ENCODE measurements around the gene VWA5A.
A peak's percentile ranks its signal among the peaks of the same experiment; 100 is the strongest.

VWA5A gene, protein sequence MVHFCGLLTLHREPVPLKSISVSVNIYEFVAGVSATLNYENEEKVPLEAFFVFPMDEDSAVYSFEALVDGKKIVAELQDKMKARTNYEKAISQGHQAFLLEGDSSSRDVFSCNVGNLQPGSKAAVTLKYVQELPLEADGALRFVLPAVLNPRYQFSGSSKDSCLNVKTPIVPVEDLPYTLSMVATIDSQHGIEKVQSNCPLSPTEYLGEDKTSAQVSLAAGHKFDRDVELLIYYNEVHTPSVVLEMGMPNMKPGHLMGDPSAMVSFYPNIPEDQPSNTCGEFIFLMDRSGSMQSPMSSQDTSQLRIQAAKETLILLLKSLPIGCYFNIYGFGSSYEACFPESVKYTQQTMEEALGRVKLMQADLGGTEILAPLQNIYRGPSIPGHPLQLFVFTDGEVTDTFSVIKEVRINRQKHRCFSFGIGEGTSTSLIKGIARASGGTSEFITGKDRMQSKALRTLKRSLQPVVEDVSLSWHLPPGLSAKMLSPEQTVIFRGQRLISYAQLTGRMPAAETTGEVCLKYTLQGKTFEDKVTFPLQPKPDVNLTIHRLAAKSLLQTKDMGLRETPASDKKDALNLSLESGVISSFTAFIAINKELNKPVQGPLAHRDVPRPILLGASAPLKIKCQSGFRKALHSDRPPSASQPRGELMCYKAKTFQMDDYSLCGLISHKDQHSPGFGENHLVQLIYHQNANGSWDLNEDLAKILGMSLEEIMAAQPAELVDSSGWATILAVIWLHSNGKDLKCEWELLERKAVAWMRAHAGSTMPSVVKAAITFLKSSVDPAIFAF

DNA sequence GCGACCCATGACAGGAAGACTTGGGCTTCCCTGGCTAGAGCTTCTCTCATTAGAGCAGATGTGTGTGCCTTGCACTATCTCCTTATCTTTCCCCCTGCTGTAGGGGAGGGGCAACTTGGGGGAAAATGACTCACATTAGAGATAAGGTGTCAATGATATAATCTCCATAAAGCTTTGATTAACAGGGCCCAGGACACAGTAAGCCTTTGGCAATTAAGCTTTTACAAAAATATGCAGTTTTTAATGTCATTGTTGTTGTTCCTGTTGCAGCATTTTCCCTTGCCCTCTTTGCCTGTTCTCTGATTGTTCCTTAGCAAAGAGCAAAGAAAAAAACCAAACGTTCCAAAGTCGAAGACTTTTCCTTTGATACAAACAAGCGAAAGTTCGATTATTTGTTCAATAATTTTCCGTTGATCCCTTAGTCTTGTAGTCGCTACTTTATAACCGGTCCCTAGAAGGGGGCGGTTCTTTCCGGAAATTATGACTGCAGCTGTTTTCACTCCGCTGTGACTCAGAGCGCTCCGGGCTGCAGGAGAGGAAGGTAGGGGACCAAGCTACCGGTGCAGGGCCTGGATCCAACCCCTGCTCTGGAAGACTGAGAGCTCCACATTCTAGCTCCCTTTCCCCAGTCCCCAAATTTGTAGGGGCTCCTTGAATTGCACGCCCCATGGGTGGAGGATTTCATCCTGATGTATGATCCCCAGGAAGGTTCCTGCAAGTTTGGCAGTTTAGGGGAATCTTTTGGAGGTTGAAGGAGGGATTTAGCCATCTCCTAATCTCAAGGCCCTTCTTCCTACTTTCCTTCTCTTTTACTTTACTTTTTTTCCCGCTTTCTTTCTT is at the start of gene VWA5A:
Gene VWA5A, plus strand, starts transcription at position 509 of the 840 bp plus-strand sequence. CDS start 2,062 bp downstream, outside the sequence.
- Histone ChIP-seq H3K4me3 (ENCODE audit: low read depth, low read length) (peak within 1 kb of the TSS; percentile 74), H3K4me1 (ENCODE audit: control insufficient read depth, insufficient read depth, low read length) (no peaks in the 10 kb centered on the region), H3K9me3 (ENCODE audit: control insufficient read depth, insufficient read depth, low read length) (no peaks in the 10 kb centered on the region), H3K27me3 (ENCODE audit: control insufficient read depth, insufficient read depth, low read length) (no peaks in the 10 kb centered on the region), H3K9ac (ENCODE audit: low read depth, low read length) (peak within 1 kb of the TSS; percentile 50), H3K36me3 (ENCODE audit: control insufficient read depth, insufficient read depth, low read length) (no peaks in the 10 kb centered on the region)

DNA sequence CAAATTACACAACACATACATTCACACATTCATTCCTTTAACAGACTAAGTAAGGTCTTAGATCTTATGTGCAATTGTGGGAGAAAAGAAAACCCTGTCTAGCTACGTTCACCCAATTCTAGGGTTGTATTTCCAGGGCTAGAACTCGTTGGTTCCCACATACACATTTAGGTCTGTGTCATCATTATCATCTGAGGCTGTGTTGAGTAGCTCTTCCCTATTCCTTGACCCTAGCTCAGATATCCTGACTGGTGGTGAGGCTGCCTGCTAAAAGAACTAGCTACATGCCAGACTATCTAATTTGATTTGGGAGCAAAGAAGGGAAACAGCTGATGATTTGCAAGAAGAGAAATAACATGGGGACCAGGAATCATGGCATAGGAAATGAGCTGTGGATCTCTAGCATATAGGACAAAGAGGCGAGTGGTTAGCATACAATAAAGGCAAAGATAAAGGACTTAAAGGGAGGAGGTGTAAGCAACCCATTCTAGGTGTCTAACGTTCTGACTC is 46.6 kb upstream of the VWA5A start:
- H3K36me3 ChIP-seq (ENCODE audit: control insufficient read depth, insufficient read depth, low read length) = no peaks in the 10 kb centered on the region
- no peaks in the 10 kb centered on the region for H3K9me3 ChIP-seq (ENCODE audit: control insufficient read depth, insufficient read depth, low read length)
- H3K27me3 ChIP-seq (ENCODE audit: control insufficient read depth, insufficient read depth, low read length) = peaks cover 8% of the 10 kb centered on the region
- H3K9ac ChIP-seq (ENCODE audit: low read depth, low read length) = no peak overlapping the region
- H3K4me1 ChIP-seq (ENCODE audit: control insufficient read depth, insufficient read depth, low read length) = no peaks in the 10 kb centered on the region
- H3K4me3 ChIP-seq (ENCODE audit: low read depth, low read length) = no peak overlapping the region

DNA sequence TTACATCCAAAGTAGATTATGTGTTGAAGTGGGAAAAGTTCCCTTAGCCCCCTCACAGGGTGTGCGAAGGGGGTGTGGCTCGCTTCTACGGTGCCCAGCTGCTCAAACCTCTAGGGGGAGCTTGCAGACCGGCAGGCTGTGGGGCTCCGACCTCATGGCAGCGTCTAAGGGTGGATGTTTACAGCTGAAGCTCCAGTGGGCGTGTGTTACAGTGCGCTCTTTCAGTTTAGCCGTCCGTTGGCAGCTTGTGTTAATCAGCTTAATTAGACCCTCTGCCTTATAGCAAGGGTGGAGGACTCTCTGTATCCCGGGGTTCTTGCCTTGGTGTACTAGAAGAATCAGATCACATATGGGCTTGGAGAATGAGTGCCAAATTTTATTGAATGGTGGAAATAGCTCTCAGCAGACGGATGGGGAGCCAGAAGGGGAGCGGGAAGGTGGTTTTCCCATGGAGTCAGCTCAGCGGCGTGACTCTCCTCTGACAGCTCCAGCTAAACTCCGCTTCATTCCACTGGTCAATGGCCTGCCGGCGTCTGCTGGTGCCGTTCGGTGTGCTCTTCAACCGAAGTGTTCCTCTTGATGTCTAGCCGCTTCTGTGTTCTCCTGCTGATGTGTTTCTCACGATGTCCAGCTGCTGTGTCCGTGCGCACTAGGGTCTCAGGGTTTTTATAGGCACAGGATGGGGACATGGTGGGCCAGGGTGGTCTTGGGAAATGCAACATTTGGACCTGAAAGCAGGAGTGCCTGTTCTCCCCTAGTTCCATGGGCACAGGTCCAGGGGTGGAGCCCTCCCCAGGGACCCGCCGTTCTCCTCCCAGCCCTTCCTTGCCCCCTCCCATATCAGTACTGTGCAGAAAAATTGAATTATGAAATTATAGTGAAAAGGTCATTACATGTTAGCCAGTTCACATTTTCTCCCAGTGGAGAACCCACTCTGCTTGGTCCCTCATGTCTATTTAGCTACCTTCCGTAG is 45.5 kb upstream of the VWA5A start:
- peak overlapping the region; percentile 56 for H3K4me3 ChIP-seq (ENCODE audit: low read depth, low read length)
- H3K4me1 ChIP-seq (ENCODE audit: control insufficient read depth, insufficient read depth, low read length) = no peaks in the 10 kb centered on the region
- H3K36me3 ChIP-seq (ENCODE audit: control insufficient read depth, insufficient read depth, low read length) = no peaks in the 10 kb centered on the region
- H3K9ac ChIP-seq (ENCODE audit: low read depth, low read length) = no peak overlapping the region
- H3K9me3 ChIP-seq (ENCODE audit: control insufficient read depth, insufficient read depth, low read length) = no peaks in the 10 kb centered on the region
- peaks cover 8% of the 10 kb centered on the region for H3K27me3 ChIP-seq (ENCODE audit: control insufficient read depth, insufficient read depth, low read length)

DNA sequence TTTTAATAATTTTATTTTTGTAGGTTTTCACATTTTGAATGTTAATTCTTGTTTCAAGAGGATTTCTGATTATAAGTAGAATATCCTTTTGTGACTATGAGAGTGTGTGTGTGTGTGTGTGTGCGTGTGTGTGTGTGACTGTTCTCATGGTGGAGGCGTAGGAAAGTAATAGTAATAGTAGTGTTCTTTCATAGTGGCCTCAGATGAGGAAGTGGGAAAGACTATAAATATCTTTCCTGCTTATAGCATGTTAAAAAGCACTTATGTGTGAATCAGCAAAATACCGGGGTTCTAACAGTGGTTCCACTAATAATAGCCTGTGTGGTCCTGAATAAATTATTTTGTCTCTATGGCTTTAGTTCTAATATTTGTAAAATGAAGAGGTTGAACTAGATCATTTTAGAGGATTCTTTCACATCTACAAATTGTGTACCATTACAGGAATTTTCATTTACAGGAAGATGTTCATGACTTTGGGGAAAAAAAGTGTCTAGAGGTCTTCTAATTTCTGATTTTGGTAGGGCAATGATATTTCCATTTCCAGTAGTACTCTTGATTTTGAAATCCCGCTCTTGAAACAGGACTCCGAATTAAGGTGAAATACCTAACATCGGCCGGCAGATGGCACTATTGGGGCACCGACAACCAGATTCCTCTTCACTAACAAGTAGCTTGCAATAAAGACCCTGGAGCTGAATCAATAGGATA is 44.2 kb upstream of the VWA5A start:
- peaks cover 12% of the 10 kb centered on the region for H3K27me3 ChIP-seq (ENCODE audit: control insufficient read depth, insufficient read depth, low read length)
- H3K9me3 ChIP-seq (ENCODE audit: control insufficient read depth, insufficient read depth, low read length) = no peaks in the 10 kb centered on the region
- no peak overlapping the region for H3K9ac ChIP-seq (ENCODE audit: low read depth, low read length)
- H3K4me3 ChIP-seq (ENCODE audit: low read depth, low read length) = no peak overlapping the region
- H3K36me3 ChIP-seq (ENCODE audit: control insufficient read depth, insufficient read depth, low read length) = no peaks in the 10 kb centered on the region
- H3K4me1 ChIP-seq (ENCODE audit: control insufficient read depth, insufficient read depth, low read length) = no peaks in the 10 kb centered on the region

DNA sequence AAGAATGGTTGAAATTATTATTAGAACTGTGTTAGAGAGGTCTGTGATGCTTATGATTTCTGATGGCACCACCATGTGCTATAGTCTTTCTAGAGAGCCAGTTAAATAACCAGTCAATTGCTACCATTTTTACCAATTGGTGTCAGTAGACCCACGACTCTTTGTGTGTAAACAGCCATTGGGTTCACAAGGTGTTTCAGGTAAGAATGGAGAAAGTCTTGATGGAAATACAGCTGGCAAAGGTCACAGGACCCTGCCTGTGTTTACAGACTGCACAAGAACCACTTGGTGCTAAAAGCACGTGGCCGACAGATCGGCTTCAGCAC is 43.7 kb upstream of the VWA5A start:
- Histone ChIP-seq H3K36me3 (ENCODE audit: control insufficient read depth, insufficient read depth, low read length) (no peaks in the 10 kb centered on the region), H3K27me3 (ENCODE audit: control insufficient read depth, insufficient read depth, low read length) (peaks cover 12% of the 10 kb centered on the region)

DNA sequence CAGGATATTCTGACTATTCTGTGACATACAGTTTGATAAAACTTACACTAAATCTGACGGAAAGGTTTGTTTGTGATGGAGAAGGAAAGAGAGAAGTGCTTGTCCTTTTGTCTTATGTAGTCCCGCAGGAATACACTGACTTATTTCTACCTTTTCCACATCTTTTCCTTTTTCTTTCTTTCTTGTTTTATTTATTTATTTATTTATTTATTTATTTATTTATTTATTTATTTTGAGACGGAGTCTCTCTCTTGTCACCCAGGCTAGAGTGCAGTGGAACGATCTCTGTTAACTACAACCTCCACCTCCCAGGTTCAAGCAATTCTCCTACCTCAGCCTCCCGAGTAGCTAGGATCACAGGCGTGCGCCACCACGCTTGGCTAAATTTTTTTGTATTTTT is 43.1 kb upstream of the VWA5A start:
- no peaks in the 10 kb centered on the region for H3K36me3 ChIP-seq (ENCODE audit: control insufficient read depth, insufficient read depth, low read length)
- H3K27me3 ChIP-seq (ENCODE audit: control insufficient read depth, insufficient read depth, low read length) = peaks cover 12% of the 10 kb centered on the region
- no peak overlapping the region for H3K4me3 ChIP-seq (ENCODE audit: low read depth, low read length)
- H3K4me1 ChIP-seq (ENCODE audit: control insufficient read depth, insufficient read depth, low read length) = no peaks in the 10 kb centered on the region
- H3K9me3 ChIP-seq (ENCODE audit: control insufficient read depth, insufficient read depth, low read length) = no peaks in the 10 kb centered on the region
- H3K9ac ChIP-seq (ENCODE audit: low read depth, low read length) = no peak overlapping the region

More for the DNA sequence above, 43.7 kb upstream of the VWA5A start:
- Histone ChIP-seq H3K4me1 (ENCODE audit: control insufficient read depth, insufficient read depth, low read length) (no peaks in the 10 kb centered on the region), H3K9me3 (ENCODE audit: control insufficient read depth, insufficient read depth, low read length) (no peaks in the 10 kb centered on the region), H3K9ac (ENCODE audit: low read depth, low read length) (no peak overlapping the region), H3K4me3 (ENCODE audit: low read depth, low read length) (no peak overlapping the region)

DNA sequence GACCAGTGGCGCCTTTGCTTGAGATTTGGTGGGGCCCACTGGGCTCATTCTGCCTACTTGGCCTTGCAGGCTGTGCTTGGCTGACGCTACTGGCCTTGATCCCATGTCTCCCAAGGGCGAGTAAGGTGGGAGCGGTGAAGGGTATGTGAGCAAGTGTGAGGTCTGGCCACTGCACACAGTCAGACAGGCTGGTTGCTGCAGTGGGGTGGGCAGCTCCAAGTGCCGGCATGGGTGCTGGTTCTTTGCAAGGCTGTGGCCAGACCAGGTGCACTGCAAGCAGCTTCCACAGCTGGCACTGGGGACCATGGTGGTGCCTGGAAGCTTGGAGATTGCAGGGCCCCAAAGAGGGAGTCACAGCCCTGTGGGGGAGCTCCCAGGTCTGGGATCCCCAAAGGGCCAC is 40.7 kb upstream of the VWA5A start:
- Histone ChIP-seq H3K27me3 (ENCODE audit: control insufficient read depth, insufficient read depth, low read length) (peaks cover 12% of the 10 kb centered on the region), H3K36me3 (ENCODE audit: control insufficient read depth, insufficient read depth, low read length) (no peaks in the 10 kb centered on the region), H3K4me1 (ENCODE audit: control insufficient read depth, insufficient read depth, low read length) (no peaks in the 10 kb centered on the region), H3K9me3 (ENCODE audit: control insufficient read depth, insufficient read depth, low read length) (no peaks in the 10 kb centered on the region), H3K9ac (ENCODE audit: low read depth, low read length) (no peak overlapping the region), H3K4me3 (ENCODE audit: low read depth, low read length) (no peak overlapping the region)

DNA sequence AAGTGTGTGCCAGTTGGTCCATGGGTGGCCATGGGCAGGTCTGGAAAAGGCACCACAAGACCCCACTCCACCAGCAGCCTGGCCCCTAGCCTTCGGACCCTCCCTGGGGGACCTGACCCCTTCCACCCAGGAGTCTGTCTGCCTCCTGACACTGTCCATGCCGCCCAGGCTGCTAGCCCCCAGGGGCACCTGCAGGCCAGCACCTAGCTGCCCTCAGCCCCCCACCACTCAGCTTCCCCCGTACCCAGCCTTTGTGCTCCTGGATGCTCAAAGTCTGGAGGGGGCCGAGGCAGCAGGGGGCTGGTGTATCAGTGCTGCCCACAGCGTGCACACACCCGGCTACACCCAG is 39.8 kb upstream of the VWA5A start:
- H3K27me3 ChIP-seq (ENCODE audit: control insufficient read depth, insufficient read depth, low read length) = peaks cover 6% of the 10 kb centered on the region
- no peaks in the 10 kb centered on the region for H3K9me3 ChIP-seq (ENCODE audit: control insufficient read depth, insufficient read depth, low read length)
- no peak overlapping the region for H3K9ac ChIP-seq (ENCODE audit: low read depth, low read length)
- no peak overlapping the region for H3K4me3 ChIP-seq (ENCODE audit: low read depth, low read length)
- H3K4me1 ChIP-seq (ENCODE audit: control insufficient read depth, insufficient read depth, low read length) = no peaks in the 10 kb centered on the region
- no peaks in the 10 kb centered on the region for H3K36me3 ChIP-seq (ENCODE audit: control insufficient read depth, insufficient read depth, low read length)

DNA sequence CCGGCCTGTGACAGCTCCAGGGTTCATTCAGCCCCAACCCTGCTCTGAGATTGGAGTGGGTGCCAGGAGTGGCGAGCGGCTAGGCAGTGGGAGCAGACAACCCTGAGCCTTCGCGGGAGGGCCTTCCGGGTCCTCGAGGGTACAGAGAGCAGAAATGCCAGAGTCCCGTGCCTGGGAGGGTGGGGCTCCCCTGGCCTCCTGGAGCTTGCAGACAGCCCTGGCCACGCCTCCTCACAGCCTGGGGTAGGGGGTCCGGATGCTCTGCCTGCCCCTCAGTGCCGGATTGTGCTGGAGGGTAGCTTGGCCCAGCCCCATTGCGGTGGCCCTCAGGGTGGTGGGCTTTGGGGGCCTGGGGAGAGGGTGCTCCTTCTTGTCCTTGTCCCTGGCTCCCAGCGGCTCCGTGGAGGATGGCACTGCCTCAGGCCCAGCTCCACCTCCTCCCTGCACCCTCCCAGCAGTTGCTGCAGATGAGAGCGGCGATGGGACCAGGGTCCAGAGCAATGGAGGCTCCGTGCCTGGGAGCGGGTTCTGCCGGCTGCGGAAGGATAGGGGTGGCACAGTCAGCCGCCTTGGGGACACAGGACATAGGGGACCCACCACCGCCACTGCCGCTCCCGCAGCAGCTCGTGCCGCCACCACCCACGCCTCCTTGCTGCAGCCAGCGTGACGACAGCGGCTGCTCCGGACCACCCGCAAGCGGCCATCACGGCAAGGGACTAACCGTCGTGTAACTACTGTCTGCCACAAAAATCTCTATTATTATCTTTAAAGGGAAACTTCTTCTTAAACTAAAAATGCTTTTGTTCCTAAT is 39.2 kb upstream of the VWA5A start:
- Histone ChIP-seq H3K36me3 (ENCODE audit: control insufficient read depth, insufficient read depth, low read length) (no peaks in the 10 kb centered on the region), H3K27me3 (ENCODE audit: control insufficient read depth, insufficient read depth, low read length) (peaks cover 4% of the 10 kb centered on the region), H3K9ac (ENCODE audit: low read depth, low read length) (no peak overlapping the region), H3K4me1 (ENCODE audit: control insufficient read depth, insufficient read depth, low read length) (no peaks in the 10 kb centered on the region), H3K9me3 (ENCODE audit: control insufficient read depth, insufficient read depth, low read length) (no peaks in the 10 kb centered on the region), H3K4me3 (ENCODE audit: low read depth, low read length) (peak overlapping the region; percentile 43)

DNA sequence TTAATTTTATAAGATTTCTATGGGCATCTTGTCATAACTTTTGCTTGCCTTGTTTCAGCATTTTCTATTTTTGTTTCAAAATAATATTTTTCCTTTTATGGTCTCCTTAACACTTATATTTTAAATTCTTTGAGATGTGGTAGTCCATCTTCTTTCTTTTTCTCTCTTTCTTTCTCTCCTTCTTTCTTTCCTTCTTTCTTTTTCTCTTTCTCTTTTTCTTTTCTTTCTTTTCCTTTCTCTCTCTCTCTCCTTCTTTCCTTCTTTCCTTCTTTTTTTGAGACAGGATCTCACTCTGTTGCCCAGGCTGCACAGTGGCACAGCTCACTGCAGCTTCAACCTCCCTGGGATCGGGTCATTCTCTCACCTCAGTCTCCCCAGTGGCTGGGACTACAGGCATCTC is 38.0 kb upstream of the VWA5A start:
- H3K9ac ChIP-seq (ENCODE audit: low read depth, low read length) = no peak overlapping the region
- H3K36me3 ChIP-seq (ENCODE audit: control insufficient read depth, insufficient read depth, low read length) = no peaks in the 10 kb centered on the region
- peaks cover 4% of the 10 kb centered on the region for H3K27me3 ChIP-seq (ENCODE audit: control insufficient read depth, insufficient read depth, low read length)
- H3K9me3 ChIP-seq (ENCODE audit: control insufficient read depth, insufficient read depth, low read length) = no peaks in the 10 kb centered on the region
- no peak overlapping the region for H3K4me3 ChIP-seq (ENCODE audit: low read depth, low read length)
- no peaks in the 10 kb centered on the region for H3K4me1 ChIP-seq (ENCODE audit: control insufficient read depth, insufficient read depth, low read length)
